GM18526 (cell line): ENCODE measurements around the gene UTP18.

Experiments
- POLR2A ChIP-seq: IDR thresholded peaks from 3 replicates; pipeline ENCODE4 v1.6.1; 2011; ENCODE audit not compliant: insufficient read length; ENCODE audit errors: extremely low read depth

UTP18 gene

DNA sequence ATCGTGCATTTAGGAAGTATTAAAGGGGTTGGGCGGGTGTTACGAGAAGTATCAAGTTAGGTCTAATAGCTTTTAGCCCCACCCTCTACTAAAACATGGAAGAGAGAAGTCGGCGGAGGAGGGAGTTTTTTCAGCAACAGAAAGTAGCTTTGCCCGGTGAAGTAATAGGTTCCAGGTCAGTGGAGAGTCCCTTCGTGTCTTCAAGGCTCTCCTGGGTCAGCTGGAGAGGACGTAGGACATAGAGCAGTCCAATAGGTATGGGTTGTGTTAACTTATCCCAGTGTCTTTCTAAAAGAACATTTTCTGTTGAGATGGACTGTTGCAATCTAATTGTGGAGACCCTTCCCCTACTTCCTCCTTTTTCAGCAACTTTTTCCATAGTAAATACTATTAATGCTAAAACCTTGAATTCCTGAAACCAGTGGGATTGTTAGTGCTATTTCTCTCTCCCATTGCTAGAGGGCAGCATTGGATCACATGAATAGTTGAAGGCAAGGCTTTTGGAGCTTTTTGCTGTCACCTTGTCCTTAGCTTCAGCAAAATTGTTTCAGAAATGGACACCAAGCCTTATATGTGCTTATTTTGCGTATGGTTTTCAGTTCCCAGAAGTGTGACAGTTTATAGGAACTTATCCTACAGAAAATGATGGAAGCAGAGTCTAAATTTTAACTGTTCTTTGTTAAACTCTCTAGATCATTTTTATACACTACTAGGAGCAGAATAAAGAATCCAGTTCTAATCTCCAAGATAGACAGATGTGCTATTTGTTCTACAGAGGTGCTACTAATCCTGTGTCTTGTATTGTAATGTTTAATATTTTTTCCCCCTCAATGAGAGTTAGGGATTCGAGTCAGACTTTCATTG, 38.4 kb downstream of the UTP18 start:
- no peak for TF ChIP-seq POLR2A

DNA sequence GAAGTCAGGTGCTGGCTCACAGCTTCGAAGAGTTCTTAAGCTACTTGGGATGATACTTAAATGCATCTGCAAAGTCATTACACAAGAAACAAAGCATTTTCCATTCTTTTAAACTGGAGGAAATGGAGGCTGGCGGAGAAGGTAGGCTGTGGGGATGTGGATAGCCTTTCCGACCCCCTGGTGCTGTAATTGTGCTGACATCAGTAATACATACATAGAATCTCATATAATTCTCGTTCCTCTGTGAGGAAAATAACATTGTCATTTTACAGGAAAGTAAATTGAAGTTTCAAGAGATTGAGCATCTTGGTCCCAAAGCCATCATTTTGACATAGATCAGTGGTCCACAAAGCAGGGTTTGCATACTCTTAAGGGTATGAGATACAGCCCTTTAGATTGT, 39.5 kb downstream of the UTP18 start:
- no peak for TF ChIP-seq POLR2A

- no peak for TF ChIP-seq POLR2A
Observed at GRCh38 chr17:51305182-51305581, 44.8 kb downstream of the UTP18 start.

GRCh38 chr17:51319186-51319585, 58.8 kb downstream of the UTP18 start:
- TF ChIP-seq POLR2A, result no peak

GRCh38 chr17:51322390-51323029, 62.2 kb downstream of the UTP18 start:
- no peak for TF ChIP-seq POLR2A

GRCh38 chr17:51325471-51325870, 65.1 kb downstream of the UTP18 start:
- no peak for TF ChIP-seq POLR2A

DNA sequence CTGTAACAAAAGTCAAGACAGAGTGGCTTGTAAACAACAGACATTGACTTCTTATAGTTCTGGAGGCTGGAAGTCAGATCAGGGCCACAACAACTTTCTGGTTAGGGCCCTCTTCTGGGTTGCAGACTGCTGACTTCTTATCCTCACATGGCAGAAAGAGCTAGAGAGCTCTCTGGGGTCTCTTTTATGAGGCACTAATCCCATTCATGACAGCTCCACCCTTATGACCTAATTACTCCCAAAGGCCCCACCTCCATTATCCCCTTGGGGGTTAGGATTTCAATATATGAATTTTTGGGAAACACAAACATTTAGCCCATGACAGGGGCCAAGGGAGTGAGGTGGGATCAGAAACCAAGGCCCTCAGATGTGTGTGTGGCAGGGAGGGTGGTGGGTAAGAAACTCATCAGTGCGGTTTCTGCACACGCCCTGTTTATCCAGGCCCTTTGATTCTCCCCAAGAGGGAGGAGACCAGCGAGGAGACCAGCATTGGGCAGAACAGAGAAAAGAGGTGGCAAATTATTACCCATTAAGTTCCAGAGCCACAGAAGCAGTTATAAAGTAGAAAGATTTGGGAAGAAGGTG, 74.8 kb downstream of the UTP18 start:
- no peak for TF ChIP-seq POLR2A

DNA sequence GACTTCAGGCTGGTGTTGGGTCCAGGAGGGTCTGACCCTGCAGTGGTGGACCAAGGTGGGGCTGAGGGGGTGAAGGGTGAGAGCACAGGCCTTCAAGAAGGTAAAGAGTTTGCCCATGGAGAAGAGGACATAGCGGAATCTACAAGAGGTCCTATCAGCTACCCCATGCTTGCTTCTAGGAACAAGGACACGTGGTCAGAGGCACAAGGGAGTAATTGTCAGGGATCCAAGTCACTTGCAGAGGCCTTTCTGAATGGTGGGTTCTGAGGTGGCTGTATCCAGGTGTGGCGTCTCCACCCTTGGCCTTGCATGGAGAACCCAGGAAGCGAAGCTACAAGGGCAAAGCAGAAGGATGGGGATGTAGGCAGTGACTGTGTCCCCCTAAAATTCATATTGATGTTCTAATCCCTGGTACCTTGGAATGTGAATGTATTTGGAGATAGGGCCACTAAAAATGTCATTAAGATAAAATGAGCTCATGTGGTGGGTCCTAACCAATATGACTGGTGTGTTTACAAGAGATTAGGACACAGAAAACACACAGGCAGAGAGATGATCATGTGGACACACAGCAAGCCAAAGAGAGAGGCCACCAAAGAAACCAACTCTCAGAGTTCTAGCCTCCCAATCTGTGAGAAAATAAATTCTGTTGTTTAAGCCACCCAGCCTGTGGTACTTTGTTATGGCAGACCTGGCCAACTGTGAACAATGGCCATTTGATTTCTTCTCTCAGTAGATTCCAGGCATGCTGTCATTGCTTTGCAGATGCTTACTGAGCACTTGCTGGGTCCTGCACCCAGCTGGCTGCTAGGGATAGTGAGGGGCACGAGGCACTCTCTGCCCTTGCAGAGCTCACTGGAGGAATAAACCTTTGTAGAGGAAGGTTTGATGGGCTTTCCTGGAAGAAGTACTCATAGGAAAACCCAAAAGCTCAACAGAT, 75.8 kb downstream of the UTP18 start:
- TF ChIP-seq POLR2A, result no peak

GRCh38 chr17:51341457-51341856, 81.1 kb downstream of the UTP18 start:
- no peak for TF ChIP-seq POLR2A

GRCh38 chr17:51342257-51342656, 81.9 kb downstream of the UTP18 start:
- TF ChIP-seq POLR2A, result no peak

GRCh38 chr17:51344532-51344931, 84.2 kb downstream of the UTP18 start:
- TF ChIP-seq POLR2A, result no peak

DNA sequence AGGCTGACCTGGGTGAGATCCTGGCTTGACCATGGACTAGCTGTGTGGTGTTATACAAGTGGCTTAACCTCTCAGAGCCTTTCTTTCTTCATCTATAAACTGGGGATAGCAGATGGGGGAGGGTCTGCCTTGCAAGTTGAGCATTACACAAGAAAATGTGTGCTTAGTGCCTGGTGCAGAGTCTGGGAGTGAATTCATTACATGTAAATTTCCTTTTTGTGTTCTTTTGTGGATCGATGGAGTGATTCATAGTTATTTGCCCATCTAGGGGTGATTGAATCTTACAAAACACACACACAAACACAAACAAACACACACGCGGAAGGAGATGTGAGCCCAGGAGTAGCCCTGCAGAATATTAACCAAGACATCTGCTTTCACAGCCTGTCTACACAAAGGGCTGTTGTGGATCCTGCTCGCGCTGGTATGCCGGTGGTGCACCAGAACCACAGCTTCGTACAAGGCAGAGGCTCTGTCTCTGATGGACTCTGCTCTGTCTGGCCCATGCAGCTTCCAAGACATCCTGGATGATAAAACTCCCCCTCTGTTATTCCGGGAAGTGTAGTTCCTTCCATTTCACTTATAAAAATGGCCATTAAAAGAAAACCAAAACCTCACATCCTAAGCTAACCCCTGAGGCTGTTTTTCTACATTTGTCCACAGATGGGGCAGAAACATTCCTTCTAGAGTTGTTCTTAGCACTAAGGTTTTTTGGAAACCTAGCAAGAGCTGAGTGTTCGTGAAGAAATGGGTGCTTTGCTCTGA, 86.1 kb downstream of the UTP18 start:
- no peak for TF ChIP-seq POLR2A
